ENCODE results near the gene CSAD. TPM values are rescaled to one million over a fixed set of nuclear protein-coding genes. Genes with fewer than 3 reads are reported as not detected.

CSAD gene
- total and polyA plus RNA-seq, 10 donors: 17.9 to 73.0 (median 36.3) TPM

DNA sequence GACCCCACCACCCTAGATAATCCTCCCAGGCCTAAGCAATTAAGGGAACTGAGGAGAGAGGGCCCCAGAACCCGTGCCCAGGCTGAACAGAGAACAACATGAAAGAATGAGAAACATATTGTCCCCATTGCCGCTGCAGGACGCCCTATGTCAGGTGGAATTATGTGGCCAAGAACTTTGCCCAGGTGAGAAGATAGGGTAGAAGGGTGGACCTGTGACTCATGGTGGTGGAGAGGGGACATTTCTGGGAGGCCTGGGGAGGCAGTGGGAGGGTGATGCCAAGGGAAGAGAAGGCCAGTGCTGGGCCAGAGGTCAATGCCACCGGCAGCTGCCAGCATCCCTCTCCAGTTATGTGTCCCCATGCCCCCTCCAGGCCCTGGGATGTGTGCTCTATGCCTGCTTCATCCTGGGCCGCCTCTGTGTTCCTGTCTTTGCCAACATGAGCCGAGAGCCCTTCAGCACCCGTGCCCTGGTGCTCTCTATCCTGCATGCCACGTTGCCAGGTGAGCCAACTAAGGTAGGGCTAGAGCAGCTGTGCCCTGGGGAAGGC lies 61.9 kb downstream of the CSAD start:
- no peak for DNase-seq
- Histone ChIP-seq H3K4me3 (no peak overlapping the region), H3K9me3 (no peaks in the 10 kb centered on the region), H3K27me3 (replicated peaks in 1 of 7) (no peaks in the 10 kb centered on the region), H3K36me3 (peaks cover 0 to 29% (median 0%) of the 10 kb centered on the region in 6 donors), H3K27ac (no peak overlapping the region), H3K4me1 (peaks cover 0 to 8% (median 0%) of the 10 kb centered on the region in 6 donors)
- 86 to 91% (median 89%) methylated on average over 7 to 8 of the region's 8 CpGs for WGBS, 5 donors
- TF ChIP-seq POLR2AphosphoS5 (IDR thresholded peaks at IDR 0.05): no peak
- no peak for TF ChIP-seq POLR2A (IDR thresholded peaks at IDR 0.05)
- TF ChIP-seq, protein P1, sequence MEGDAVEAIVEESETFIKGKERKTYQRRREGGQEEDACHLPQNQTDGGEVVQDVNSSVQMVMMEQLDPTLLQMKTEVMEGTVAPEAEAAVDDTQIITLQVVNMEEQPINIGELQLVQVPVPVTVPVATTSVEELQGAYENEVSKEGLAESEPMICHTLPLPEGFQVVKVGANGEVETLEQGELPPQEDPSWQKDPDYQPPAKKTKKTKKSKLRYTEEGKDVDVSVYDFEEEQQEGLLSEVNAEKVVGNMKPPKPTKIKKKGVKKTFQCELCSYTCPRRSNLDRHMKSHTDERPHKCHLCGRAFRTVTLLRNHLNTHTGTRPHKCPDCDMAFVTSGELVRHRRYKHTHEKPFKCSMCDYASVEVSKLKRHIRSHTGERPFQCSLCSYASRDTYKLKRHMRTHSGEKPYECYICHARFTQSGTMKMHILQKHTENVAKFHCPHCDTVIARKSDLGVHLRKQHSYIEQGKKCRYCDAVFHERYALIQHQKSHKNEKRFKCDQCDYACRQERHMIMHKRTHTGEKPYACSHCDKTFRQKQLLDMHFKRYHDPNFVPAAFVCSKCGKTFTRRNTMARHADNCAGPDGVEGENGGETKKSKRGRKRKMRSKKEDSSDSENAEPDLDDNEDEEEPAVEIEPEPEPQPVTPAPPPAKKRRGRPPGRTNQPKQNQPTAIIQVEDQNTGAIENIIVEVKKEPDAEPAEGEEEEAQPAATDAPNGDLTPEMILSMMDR (IDR thresholded peaks at IDR 0.05 in 8 of 11, conservative IDR thresholded peaks at IDR 0.05 in 3 of 11): no peak
- intact Hi-C loops (cut with DNase I; ENCODE audit: low total_unique reads): no loop called here

DNA sequence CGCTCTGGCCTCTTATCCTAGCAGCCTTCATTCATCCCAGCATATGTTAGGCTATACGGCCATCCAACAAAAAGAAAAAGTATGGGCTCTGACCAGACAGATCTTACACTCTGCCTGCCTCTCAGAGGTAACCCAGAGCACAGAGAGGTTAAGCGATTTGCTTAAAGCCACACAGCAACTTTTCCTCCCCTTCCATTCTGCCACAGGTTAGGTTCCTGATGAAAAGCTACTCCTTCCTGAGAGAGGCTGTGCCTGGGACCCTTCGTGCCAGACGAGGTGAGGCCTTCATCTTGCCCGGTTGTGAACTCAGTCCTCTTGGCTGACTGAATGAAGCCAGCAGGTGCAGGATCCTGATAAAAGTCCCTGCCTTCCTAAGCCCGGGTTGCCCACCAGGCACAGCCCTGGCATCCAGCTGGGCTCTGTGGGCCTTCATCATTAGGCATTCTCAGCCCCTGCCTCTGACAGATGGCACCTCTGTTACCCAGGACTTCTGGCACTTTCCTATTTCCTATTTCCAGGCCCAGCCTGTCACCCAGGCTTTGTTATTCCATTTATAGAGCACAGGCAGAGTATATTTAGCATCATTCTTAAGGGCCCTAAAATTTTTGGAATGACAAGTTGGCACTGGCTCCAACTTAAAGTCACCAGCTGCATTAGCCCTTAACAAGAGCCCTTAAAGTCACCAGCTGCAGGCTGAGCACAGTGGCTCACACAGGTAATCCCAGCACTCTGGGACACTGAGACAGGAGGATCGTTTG lies 64.7 kb downstream of the CSAD start:
- whole genome bisulfite sequencing, 5 donors: 86 to 95% (median 92%) methylated on average over 8 of the region's 8 CpGs

DNA sequence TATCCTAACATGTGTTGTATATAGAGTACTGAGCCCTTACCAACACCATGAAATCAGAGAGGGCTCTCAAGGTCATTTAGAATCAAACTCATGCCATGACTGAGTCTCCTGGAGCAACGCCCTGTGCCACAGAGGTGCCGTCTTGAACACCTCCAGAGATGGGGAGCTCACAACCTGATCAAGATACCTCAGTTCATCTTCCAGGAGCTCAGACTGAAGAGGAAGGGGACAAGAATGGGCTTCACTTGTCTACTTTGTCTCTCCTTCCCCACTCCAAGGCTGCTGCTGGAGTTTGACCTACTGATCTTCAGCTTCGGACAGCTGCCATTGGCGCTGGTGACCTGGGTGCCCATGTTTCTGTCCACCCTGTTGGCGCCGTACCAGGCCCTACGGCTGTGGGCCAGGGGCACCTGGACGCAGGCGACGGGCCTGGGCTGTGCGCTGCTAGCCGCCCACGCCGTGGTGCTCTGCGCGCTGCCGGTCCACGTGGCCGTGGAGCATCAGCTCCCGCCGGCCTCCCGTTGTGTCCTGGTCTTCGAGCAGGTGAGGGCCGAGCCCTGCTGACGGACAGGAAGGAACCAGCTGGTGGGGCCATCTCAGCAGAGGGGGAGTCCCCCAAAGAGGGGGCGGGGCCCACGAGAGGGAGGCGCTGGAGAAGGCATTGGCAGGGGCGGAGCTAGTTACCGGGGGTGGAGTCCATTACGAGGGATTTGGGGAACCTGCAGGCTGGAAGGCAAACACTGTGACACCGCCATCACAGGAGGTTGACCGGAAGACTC lies 65.4 kb downstream of the CSAD start:
- Histone ChIP-seq H3K9me3 (no peaks in the 10 kb centered on the region), H3K4me3 (no peak overlapping the region), H3K27me3 (replicated peaks in 1 of 7) (no peaks in the 10 kb centered on the region), H3K27ac (no peak overlapping the region), H3K36me3 (peaks cover 0 to 24% (median 0%) of the 10 kb centered on the region in 6 donors), H3K4me1 (peaks cover 0 to 8% (median 0%) of the 10 kb centered on the region in 6 donors)
- TF ChIP-seq, protein P1 (IDR thresholded peaks at IDR 0.05 in 8 of 11, conservative IDR thresholded peaks at IDR 0.05 in 3 of 11): no peak
- TF ChIP-seq POLR2AphosphoS5 (IDR thresholded peaks at IDR 0.05) (peak in 2 of 3 donors; percentile 71 to 72), POLR2A (IDR thresholded peaks at IDR 0.05) (no peak)
- DNase-seq: no peak
- intact Hi-C loops (cut with DNase I; ENCODE audit: low total_unique reads): no loop called here
- 83 to 88% (median 86%) methylated on average over 25 to 33 of the region's 33 CpGs for WGBS, 5 donors

More for the DNA sequence above, 64.7 kb downstream of the CSAD start:
- no peak overlapping the region for H3K27ac ChIP-seq
- DNase-seq: no peak
- no peak overlapping the region for H3K4me3 ChIP-seq
- TF ChIP-seq, protein P1 (IDR thresholded peaks at IDR 0.05 in 8 of 11, conservative IDR thresholded peaks at IDR 0.05 in 3 of 11): no peak
- TF ChIP-seq POLR2A (IDR thresholded peaks at IDR 0.05): no peak
- TF ChIP-seq POLR2AphosphoS5 (IDR thresholded peaks at IDR 0.05): no peak
- H3K36me3 ChIP-seq: peaks cover 0 to 24% (median 0%) of the 10 kb centered on the region in 6 donors
- intact Hi-C loops (cut with DNase I; ENCODE audit: low total_unique reads): no loop called here
- peaks cover 0 to 8% (median 0%) of the 10 kb centered on the region in 6 donors for H3K4me1 ChIP-seq
- no peaks in the 10 kb centered on the region for H3K9me3 ChIP-seq
- H3K27me3 ChIP-seq (replicated peaks in 1 of 7): no peaks in the 10 kb centered on the region
